ENCODE results near the gene TXNL4A. TPM values are rescaled to one million over a fixed set of nuclear protein-coding genes. Genes with fewer than 3 reads are reported as not detected.
"Not testable (repeated sequence)": the region's sequence is repeated elsewhere in the genome, so short reads cannot be mapped to it uniquely, and the experiment has no call there.

Gene TXNL4A
- total RNA-seq, 6 donors from 2014 or later, result 11.5 to 101 (median 27.8) TPM

DNA sequence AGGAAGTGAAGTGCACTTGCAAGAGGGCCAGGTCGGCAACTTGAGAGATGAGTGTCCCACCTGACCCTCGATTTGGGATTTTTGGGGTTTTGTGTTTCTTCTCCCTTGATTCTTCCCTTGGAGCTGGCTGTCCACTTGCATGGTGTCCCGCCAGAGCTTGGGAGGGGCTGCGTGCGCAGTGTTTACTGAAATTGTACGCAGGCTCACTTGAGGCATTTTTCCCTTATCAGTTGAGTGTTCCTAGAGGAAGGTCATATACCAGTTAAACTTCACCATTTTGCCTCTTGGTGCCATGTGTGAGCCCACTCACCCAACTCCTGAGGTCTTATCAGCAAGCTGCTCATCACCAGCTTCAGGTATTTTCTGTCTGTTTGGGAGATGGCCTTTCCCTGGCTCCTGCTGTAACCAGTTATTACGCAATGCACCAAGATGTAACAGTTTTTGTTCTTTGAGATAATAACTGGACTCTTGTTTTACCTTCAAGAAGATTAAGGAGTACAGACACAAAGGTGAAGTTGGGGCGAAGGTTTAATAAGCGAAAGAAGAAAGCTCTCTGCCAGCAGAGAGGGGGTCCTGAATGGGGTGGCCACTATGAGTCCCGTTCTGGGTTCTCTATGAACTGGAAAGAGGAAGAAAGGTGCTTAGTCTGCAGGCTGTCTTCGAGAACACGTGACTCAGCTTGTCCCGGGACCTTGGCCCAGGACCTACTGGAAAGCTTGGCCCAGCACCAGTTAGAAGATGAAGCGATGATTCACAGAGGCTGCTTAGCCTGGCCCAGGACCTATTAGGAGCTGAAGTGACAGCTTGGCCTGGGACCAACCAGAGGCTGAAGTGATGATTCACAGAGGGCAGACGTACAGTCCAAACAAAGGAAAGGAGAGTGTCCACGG lies 21.5 kb upstream of the TXNL4A start:
- H3K9me3 ChIP-seq, result peaks cover 0 to 31% (median 2%) of the 10 kb centered on the region in 4 donors
- WGBS, 2 donors, result 92 to 94% methylated on average over 16 of the region's 16 CpGs
- no peak overlapping the region for H3K27ac ChIP-seq

DNA sequence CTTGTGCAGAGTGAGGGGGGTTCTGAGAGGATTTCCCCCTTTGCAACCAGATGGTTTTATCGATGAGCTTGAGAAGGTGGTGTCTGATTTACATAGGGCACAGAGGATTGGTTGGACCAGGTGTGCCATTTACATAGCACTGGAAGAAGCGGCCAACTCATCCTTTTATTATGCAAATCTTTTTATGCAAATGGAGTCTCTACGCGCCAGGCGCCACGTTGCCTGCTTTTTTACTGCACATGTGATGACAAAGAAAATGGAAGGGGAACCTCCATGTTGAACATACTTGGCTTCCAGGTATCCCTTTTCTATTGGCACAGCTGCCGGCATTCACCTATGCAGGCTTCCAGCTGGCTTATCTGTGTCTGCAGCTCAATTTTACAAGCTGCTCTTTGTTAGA lies 18.4 kb upstream of the TXNL4A start:
- Histone ChIP-seq H3K4me1 (no peaks in the 10 kb centered on the region), H3K27ac (no peak overlapping the region), H3K9me3 (peaks cover 0 to 17% (median 0%) of the 10 kb centered on the region in 4 donors), H3K36me3 (no peaks in the 10 kb centered on the region), H3K4me3 (no peak overlapping the region), H3K27me3 (no peaks in the 10 kb centered on the region)
- ATAC-seq (ENCODE audit: low FRiP score in 2 of 2) (no peak), DNase-seq (no peak)
- 70 to 73% methylated on average over 7 of the region's 7 CpGs for WGBS, 2 donors
- TF ChIP-seq POLR2A (IDR thresholded peaks at IDR 0.05), result no peak
- TF ChIP-seq, protein P1, sequence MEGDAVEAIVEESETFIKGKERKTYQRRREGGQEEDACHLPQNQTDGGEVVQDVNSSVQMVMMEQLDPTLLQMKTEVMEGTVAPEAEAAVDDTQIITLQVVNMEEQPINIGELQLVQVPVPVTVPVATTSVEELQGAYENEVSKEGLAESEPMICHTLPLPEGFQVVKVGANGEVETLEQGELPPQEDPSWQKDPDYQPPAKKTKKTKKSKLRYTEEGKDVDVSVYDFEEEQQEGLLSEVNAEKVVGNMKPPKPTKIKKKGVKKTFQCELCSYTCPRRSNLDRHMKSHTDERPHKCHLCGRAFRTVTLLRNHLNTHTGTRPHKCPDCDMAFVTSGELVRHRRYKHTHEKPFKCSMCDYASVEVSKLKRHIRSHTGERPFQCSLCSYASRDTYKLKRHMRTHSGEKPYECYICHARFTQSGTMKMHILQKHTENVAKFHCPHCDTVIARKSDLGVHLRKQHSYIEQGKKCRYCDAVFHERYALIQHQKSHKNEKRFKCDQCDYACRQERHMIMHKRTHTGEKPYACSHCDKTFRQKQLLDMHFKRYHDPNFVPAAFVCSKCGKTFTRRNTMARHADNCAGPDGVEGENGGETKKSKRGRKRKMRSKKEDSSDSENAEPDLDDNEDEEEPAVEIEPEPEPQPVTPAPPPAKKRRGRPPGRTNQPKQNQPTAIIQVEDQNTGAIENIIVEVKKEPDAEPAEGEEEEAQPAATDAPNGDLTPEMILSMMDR (IDR thresholded peaks at IDR 0.05), result no peak
- no peak for TF ChIP-seq EP300 (IDR thresholded peaks at IDR 0.05)
- TF ChIP-seq POLR2AphosphoS5 (IDR thresholded peaks at IDR 0.05), result no peak

More for the DNA sequence above, 21.5 kb upstream of the TXNL4A start:
- Histone ChIP-seq H3K36me3 (no peaks in the 10 kb centered on the region), H3K27me3 (no peaks in the 10 kb centered on the region), H3K4me3 (no peak overlapping the region), H3K4me1 (no peaks in the 10 kb centered on the region)
- peak in 1 of 2 donors; percentile 29 for DNase-seq
- no peak for TF ChIP-seq POLR2A (IDR thresholded peaks at IDR 0.05)
- TF ChIP-seq, protein P1 (IDR thresholded peaks at IDR 0.05), result no peak
- no peak for TF ChIP-seq POLR2AphosphoS5 (IDR thresholded peaks at IDR 0.05)
- no peak for TF ChIP-seq EP300 (IDR thresholded peaks at IDR 0.05)
- ATAC-seq (ENCODE audit: low FRiP score in 2 of 2), result peak; percentile 40 to 93

DNA sequence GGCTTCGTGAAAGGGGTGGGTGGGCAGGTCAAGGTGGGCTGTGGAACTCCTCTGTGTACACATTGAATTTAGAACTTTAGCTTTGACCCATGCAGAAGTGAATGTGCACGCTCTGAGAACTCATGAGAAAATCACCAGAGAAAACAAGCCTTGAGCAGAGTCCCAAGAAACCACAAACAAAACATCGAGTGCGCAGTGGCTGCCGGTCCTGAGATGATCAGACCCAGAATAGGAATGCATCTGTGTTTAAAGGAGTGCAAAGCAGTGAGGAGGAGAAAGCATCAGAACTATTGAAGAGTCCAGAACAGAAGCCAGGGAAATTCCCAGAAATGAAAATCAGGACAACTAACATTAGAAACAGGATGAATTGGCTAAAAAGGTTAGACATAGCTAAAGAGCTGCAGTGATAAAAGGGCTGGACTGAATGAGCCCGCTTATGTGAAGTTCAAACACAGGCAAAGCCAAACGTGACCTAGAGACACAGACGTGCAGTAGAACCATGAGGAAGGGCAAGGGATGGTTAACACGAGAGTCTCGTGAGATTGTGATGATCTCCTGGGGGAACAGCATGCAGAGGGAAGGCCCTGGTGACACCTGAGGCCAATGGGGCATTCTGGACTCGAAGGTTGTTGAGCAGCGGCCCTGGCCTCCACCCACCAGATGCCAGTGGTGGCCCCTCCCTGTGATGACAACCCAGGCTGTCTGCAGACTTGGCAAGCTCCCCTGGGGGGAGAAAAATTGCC lies 16.4 kb upstream of the TXNL4A start:
- no peak overlapping the region for H3K4me3 ChIP-seq
- DNase-seq, result no peak
- WGBS, 2 donors, result 86 to 89% methylated on average over 12 of the region's 12 CpGs
- ATAC-seq (ENCODE audit: low FRiP score in 2 of 2), result no peak
- H3K4me1 ChIP-seq, result no peaks in the 10 kb centered on the region
- peaks cover 0 to 25% (median 7%) of the 10 kb centered on the region in 4 donors for H3K9me3 ChIP-seq
- no peak for TF ChIP-seq EP300 (IDR thresholded peaks at IDR 0.05)
- H3K27me3 ChIP-seq, result no peaks in the 10 kb centered on the region
- no peak overlapping the region for H3K27ac ChIP-seq
- no peaks in the 10 kb centered on the region for H3K36me3 ChIP-seq

DNA sequence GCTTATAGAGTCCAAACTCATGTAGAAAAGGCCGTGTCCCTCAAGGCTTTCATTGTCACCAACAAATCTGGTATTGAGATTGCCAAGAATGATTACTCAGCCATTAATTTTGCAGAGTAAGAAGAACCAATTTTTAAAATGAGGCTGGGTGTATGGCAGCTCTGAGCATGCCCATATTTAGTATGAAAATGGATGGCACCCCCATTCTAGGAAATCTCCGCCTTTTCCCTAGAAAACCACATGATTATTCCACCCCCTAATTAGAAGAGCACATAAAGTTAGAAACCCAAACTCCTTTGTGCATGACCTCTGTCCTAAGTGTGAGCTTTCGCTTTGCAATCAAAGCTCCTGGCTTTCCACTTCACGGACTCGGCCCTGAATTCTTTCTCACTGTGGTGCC lies 14.1 kb upstream of the TXNL4A start:
- 90 to 92% methylated on average over 5 of the region's 5 CpGs for WGBS, 2 donors
- DNase-seq (no peak), ATAC-seq (ENCODE audit: low FRiP score in 2 of 2) (no peak)
- no peaks in the 10 kb centered on the region for H3K36me3 ChIP-seq
- no peak for TF ChIP-seq POLR2A (IDR thresholded peaks at IDR 0.05)
- TF ChIP-seq EP300 (IDR thresholded peaks at IDR 0.05), result no peak
- TF ChIP-seq POLR2AphosphoS5 (IDR thresholded peaks at IDR 0.05), result no peak
- TF ChIP-seq, protein P1 (IDR thresholded peaks at IDR 0.05), result no peak
- H3K27me3 ChIP-seq, result no peaks in the 10 kb centered on the region
- no peak overlapping the region for H3K27ac ChIP-seq
- H3K4me1 ChIP-seq, result no peaks in the 10 kb centered on the region
- no peak overlapping the region for H3K4me3 ChIP-seq
- peaks cover 0 to 19% (median 7%) of the 10 kb centered on the region in 4 donors for H3K9me3 ChIP-seq

DNA sequence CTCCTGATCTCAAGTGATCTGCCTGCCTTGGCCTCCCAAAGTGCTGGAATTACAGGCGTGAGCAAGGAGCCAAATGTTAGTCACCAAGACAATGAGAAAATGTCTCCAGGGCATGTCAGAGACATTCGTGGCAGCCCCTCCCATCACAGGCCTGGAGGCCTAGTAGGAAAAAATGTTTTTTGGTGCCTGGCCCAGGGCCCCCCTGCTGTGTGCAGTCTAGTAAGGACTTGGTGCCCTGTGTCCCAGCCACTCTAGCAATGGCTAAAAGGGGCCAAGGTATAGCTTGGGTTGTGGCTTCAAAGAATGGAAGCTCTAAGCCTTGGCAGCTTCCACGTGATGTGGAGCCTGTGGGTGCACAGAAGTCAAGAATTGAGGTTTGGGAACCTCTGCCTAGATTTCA lies 12.5 kb upstream of the TXNL4A start:
- Histone ChIP-seq H3K4me1 (no peaks in the 10 kb centered on the region), H3K27ac (no peak overlapping the region), H3K4me3 (no peak overlapping the region), H3K36me3 (no peaks in the 10 kb centered on the region), H3K27me3 (no peaks in the 10 kb centered on the region), H3K9me3 (peaks cover 0 to 19% (median 7%) of the 10 kb centered on the region in 4 donors)
- ATAC-seq (ENCODE audit: low FRiP score in 2 of 2) (no peak), DNase-seq (no peak)
- WGBS, 2 donors, result 75 to 82% methylated on average over 2 to 3 of the region's 3 CpGs
- no peak for TF ChIP-seq POLR2AphosphoS5 (IDR thresholded peaks at IDR 0.05)
- TF ChIP-seq, protein P1 (IDR thresholded peaks at IDR 0.05), result no peak
- TF ChIP-seq POLR2A (IDR thresholded peaks at IDR 0.05), result no peak
- TF ChIP-seq EP300 (IDR thresholded peaks at IDR 0.05), result no peak

DNA sequence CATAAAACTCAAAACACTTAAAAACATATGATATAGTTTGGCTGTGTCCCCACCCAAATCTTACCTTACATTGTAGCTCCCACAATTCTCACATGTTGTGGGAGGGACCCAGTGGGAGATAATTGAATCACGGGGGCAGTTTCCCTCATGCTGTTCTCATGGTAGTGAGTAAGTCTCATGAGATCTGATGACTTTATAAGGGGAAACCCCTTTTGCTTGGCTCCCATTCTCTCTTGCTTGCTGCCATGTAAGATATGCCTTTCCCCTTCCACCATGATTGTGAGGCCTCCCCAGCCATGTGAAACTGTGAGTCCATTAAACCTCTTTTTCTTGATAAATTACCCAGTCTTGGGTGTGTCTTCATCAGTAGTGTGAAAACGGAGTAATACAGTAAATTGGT lies 11.3 kb upstream of the TXNL4A start:
- H3K27me3 ChIP-seq; ATAC-seq (ENCODE audit: low FRiP score in 2 of 2); H3K36me3 ChIP-seq; DNase-seq; H3K27ac ChIP-seq; H3K4me3 ChIP-seq; H3K4me1 ChIP-seq: not testable (repeated sequence)
- H3K9me3 ChIP-seq, result peaks cover 0 to 19% (median 7%) of the 10 kb centered on the region in 4 donors
- 87% methylated on average over 2 of the region's 2 CpGs for WGBS, 2 donors
